GM21576 (cell line): ENCODE results near the gene CACNG7.
A peak's percentile ranks its signal among the peaks of the same experiment; 100 is the strongest.
"Not testable (repeated sequence)": the region's sequence is repeated elsewhere in the genome, so short reads cannot be mapped to it uniquely, and the experiment has no call there.

Experiments
- ATAC-seq: cut with Tn5 transposase; IDR thresholded peaks from one replicate; pipeline ENCODE4 v1.9.1; 2021; ENCODE audit warnings: mild to moderate bottlenecking, moderate library complexity; ENCODE audit not compliant: unreplicated experiment

Gene CACNG7

DNA sequence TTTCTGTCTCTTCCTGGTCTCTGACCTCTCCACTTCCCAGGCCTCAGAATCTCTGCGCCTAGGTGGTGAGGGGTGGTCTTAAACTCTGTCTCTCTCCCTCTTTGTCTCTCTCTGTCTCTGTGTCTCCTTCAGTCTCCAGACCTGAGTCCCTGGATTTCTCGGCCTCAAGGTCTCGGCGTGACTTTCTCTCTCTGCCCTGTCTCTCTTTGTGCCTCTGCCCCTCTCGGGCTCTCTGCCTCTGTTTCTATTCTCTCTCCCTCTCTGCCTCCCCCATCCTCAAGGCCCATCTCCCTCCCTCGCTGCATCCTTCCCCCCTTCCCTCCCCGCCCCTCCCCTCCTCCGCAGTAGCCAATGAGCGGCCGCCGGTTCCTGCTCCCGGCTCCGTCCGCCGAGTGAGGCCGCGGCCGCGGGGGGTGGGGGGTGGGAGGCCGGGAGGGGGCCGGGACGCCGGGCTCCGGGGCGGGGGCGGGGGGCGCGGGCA lies at the start of gene CACNG7:
TSS of gene CACNG7 (plus strand) at position 344 of the 481 bp plus-strand sequence. CDS start 3,554 bp downstream, outside the sequence.
- no peak for ATAC-seq

GRCh38 chr19:53864308-53864836 lies 44.7 kb upstream of the CACNG7 start:
- ATAC-seq, result no peak

- no peak for ATAC-seq
Observed at GRCh38 chr19:53865523-53865917, 43.6 kb upstream of the CACNG7 start.

- ATAC-seq, result peak; percentile 36
Observed at GRCh38 chr19:53865918-53866864, 42.9 kb upstream of the CACNG7 start.

GRCh38 chr19:53866865-53867224 lies 42.2 kb upstream of the CACNG7 start:
- ATAC-seq, result no peak

DNA sequence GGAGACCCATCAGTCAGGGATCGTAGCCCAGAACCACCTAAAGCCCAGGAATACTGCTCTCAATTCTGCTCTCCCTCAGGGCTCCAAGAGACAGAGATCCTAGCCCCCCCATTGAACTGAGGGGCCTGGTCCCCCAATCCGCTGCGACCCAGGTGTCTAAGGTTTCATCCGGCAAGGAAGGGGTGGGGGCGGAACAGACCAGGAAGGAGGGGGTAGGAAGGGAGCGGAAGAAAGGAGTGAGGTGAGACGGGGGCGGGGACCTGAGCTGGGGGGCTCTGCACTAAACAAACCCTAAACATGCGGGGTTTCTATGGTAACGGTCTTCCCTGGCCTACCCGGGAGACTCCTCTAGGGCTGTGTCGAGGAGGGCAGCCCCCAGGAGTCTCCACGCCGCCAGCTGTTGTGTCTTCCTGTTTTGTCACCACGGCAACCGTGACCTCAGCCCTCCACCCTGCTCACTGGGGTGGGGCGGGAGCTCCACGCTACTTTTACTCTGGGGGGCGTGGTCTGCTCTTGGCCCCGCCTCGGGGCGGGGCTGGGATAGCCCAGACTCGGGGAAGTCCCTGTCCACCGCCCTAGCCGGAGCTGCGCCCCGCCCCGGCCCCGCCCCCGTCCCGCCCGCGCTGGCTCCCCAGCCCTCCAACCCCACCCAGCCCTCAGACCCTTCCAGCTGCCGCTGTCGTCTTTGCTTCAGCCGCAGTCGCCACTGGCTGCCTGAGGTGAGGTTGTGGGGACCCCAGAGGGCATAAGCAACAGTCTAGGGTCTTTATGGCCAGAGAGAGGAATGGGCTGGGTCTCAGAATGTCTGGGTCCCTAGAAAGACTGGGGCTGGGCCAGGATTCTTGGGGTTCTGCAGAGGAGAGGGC lies 41.6 kb upstream of the CACNG7 start, which contains the start of gene MYADM:
TSS of gene MYADM (plus strand) at position 659 of the 866 bp plus-strand sequence. CDS start 5,647 bp downstream, outside the sequence.
- peak; percentile 69 for ATAC-seq

- ATAC-seq, result no peak
Observed at GRCh38 chr19:53868091-53868891, 40.8 kb upstream of the CACNG7 start.

- ATAC-seq, result peak; percentile 27
Observed at GRCh38 chr19:53868892-53869804, 39.9 kb upstream of the CACNG7 start.

DNA sequence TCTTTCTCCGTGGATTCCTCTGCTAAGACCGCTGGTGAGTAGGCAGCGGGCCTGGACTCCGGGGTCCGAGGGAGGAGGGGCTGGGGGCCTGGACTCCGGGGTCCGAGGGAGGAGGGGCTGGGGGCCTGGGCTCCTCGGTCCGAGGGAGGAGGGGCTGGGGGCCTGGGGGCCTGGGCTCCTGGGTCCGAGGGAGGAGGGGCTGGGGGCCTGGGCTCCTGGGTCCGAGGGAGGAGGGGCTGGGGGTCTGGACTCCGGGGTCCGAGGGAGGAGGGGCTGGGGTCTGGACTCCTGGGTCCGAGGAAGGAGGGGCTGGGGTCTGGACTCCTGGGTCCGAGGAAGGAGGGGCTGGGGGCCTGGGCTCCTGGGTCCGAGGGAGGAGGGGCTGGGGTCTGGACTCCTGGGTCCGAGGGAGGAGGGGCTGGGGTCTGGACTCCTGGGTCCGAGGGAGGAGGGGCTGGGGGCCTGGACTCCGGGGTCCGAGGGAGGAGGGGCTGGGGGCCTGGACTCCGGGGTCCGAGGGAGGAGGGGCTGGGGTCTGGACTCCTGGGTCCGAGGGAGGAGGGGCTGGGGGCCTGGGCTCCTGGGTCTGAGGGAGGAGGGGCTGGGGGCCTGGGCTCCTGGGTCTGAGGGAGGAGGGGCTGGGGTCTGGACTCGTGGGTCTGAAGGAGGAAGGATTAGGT lies 39.1 kb upstream of the CACNG7 start:
- not testable (repeated sequence) for ATAC-seq

- no peak for ATAC-seq
Observed at GRCh38 chr19:53870485-53870844, 38.6 kb upstream of the CACNG7 start.

- no peak for ATAC-seq
Observed at GRCh38 chr19:53871454-53871853, 37.6 kb upstream of the CACNG7 start.

DNA sequence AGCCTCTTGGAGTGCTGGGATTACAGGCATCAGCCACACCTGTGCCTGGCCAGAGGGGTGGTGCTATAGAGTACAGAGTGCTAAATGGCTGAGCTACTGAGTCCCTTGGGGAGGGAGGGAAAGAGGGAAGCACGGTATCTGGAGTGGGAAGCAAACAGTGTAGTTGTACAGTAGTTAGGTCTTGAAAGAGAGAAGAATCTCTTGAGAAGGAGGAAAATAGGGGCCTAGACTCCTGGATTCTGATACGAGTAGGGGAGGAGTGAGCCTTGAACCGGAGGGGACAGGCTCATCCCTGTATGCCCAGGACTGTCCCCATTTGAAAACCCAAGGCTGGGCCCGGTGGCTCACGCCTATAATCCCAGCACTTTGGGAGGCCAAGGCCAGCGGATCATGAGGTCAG lies 36.3 kb upstream of the CACNG7 start:
- ATAC-seq, result no peak

GRCh38 chr19:53873773-53874605 lies 35.1 kb upstream of the CACNG7 start:
- no peak for ATAC-seq

- no peak for ATAC-seq
Observed at GRCh38 chr19:53874606-53874990, 34.5 kb upstream of the CACNG7 start.

DNA sequence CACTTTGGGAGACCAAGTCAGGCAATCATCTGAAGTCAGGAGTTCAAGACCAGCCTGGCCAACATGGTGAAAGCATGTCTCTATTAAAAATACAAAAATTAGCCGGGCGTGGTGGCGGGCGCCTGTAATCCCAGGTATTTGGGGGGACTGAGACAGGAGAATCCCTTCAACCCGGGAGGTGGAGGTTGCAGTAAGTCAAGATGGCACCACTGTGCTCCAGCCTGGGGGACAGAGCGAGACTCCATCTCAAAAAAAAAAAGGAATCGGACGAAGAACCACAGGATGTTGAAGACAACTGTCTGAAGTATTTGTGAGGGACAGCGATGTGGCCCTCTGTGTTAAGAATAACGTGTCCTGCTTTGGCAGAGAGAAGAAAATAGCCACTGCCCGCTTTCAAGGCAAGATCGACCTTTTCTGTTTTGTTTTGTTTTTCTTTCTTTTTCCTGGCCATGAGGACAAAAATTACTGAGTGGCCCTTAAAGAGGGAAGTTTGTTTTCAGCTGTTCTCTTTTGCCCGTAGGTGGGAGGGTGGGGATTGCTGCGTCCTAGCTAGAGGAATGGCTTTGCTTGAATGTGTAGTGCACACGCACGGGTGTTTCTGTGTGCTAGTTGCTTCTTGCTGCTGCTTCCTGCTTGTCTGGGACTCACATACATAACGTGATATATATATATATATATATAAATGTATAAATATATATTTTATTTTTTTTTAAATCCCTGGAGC lies 33.3 kb upstream of the CACNG7 start:
- no peak for ATAC-seq

DNA sequence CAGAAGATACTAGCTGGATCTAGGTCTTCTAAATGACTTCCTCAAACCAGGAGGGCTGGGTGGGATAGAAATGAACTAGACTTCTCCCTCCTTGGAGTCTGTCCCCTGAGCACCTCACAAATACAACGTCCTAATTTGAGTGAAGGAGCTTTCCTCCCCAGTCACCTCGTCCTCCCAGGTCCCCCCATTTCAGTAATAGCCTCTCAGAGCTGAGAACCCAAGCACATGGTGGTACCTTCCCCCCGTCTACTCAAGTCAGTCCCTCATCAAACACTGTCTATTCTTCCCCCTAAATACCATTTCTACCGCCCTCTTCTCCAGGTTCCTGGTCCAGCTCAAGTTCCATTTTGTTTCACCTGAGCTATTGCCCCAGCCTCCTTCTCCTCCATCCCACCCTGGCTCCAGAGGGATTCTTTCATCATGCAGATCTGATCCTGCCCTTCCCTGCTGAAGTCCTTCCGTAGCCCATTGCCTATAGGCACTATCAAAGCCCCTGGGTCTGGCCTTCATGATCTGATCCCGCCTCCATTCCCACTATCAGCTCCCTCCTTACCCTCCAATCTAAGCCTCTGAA lies 32.3 kb upstream of the CACNG7 start:
- no peak for ATAC-seq

DNA sequence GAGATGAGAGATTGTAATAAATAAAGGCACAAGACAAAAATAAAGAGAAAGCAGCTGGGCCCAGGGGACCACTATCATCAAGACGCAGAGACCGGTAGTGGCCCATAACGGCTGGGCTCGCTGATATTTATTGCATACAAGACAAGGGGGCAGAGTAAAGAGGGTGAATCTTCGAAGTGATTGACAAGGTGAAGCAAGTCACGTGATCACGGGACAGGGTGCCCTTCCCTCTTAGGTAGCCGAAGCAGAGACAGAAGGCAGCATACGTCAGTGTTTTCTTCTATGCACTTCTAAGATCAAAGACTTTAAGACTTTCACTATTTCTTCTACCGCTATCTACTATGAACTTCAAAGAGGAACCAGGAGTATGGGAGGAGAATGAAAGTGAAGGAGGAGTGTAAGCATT lies 31.7 kb upstream of the CACNG7 start:
- no peak for ATAC-seq
